GM18508 (cell line): ENCODE measurements around the gene MTHFD2L.
A peak's percentile ranks its signal among the peaks of the same experiment; 100 is the strongest.
"Not testable (repeated sequence)": the region's sequence is repeated elsewhere in the genome, so short reads cannot be mapped to it uniquely, and the experiment has no call there.

Experiments used
- ATAC-seq: cut with Tn5 transposase; IDR thresholded peaks from one replicate; pipeline ENCODE4 v1.9.1; 2021; ENCODE audit warnings: moderate number of reproducible peaks; ENCODE audit not compliant: insufficient read depth, unreplicated experiment

Gene MTHFD2L

DNA sequence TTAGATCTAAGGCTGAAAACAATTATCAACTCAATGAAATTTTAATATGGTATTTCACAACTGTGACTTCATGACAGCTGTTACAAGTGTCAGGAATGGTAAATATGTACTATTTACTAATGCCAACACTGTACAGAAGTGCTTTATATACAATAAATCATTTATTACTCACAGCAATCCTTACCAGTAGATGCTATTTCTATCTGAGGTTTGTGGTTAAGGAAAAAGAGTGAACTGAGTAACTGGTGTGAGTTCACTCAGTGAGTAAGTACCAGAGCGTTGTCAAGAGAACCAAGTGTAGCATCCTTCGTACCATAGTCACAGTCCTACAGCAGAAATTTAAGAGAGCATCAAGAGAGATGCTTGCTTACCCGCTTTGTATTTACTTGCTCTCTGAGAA, 23.3 kb downstream of the MTHFD2L start:
- ATAC-seq, result no peak

DNA sequence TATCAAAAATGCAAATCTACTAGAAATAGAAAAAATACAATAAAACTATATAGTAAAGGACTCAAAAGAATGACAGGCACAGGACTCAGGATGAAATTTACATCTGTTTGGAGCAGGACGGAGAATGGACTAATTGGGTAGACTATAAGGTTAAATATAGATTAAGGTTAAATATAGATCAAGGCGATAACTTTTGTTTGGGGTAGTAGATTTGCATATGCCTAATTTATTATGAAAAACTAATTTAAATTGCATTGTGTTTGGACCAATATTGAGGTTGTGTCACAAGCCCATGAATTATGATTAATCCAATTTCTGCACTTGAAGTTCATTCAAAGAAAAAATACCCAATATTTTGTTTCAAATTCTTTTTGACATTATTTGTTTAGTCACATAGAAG, 31.0 kb downstream of the MTHFD2L start:
- ATAC-seq, result no peak

DNA sequence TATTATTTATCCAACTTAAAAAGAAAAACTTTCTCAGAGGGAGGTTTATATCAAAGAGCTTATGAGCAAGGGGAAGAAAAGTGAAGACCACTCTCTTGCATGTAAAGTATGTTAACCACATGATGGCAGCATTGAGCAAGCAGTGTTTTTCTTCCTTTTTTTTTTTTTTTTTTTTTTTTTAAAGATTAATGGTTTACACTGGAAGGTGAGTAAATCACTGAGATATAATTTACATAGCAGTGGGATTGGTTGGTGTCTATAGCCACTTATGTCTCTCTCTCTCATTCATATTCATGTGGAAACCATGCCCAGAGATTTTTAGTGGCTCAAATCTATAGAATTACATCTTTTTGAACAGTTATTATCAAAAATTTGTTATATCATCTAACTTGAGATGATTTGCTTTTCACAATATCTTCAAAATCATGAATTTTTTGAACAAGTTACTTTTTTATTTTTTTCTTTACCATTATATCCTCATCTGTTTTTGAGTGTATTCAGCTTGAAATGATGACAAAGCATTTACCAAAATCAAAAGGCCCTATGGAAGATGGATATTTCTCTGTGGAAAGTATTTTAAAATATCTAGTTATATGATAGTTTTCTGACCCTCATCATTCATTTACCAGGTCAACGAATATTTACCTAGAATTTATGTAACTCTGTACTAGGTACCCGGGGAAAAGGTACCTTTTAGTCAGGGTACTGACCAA, 31.6 kb downstream of the MTHFD2L start:
- ATAC-seq, result no peak

DNA sequence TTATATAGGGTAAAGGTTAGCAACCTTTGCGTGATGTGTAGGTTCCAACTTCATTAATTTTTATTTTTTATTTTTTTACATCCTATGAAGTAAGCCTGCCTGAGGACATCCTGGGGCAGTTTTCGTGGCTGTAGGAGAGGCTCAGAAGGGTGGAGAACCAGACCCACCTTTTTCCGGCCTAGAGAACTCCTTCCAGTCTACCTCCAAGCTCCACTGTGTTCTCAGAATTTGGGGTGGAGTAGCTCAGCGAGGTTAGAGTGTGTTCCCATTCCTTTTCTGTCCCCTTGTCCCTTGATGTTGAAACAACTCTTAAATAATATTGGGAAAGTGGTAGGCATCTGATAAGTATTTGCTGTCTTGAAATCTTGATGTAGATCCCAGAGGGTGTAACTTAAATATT, 32.4 kb downstream of the MTHFD2L start:
- no peak for ATAC-seq

DNA sequence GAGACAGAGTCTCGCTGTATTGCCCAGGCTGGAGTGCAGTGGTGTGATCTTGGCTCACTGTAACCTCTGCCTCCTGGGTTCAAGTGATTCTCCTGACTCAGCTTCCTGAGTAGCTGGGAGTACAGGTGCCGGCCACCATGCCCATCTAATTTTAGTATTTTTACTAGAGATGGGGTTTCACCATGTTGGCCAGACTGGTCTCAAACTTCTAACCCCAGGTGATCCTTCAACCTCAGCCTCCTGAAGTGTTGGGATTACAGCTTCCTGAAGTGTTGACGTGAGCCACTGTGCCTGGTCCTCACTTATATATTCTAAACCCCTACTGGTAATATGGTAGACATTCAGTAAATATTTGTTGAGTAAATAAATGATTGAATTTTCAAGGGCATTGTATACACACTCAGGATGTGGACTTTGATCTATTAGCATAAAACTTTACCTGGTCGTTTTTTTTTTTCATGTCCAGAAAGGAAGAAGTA, 33.0 kb downstream of the MTHFD2L start:
- no peak for ATAC-seq

DNA sequence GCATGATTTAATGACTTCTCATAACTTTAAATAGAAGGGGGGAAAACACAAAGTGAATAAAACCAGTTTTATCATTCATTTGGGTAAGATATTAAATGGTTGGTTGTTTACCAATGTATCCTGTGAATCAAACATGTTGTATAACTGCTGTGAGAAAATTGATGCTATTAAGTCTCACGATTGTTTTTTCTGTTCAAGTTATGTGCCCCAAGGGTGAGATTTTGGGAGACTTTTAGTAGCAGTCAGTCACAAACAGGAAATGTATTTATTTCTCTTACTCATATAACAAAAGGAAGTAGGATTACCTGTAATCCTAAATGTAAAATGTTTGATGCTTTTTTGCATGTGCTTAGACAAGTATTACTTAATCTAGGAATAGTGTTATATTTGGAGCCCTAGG, 39.2 kb downstream of the MTHFD2L start:
- no peak for ATAC-seq

DNA sequence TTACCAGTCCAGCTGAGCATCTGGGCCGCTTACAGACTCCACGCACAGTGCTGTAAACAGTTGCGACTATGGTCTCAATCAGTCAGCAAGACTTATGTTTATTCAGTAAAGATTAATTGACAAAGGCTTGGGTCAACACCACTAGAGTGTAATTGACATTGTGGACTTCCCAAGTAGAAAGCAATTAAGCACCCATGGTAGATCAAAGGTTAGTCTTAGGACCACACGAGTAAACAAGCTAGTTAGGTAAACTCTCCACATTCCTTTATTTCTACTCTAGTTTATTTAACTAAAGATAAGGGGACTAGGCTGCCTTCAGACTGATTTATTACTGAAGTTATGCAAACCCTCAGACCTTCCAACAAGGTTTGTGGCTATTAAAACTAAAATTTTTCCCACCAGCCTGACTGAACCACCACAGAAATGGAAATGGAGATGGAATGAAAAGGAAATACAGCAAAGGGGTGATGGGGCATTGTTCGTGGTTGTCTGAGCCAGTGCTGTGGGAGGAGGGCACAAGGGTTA, 44.2 kb downstream of the MTHFD2L start:
- no peak for ATAC-seq

DNA sequence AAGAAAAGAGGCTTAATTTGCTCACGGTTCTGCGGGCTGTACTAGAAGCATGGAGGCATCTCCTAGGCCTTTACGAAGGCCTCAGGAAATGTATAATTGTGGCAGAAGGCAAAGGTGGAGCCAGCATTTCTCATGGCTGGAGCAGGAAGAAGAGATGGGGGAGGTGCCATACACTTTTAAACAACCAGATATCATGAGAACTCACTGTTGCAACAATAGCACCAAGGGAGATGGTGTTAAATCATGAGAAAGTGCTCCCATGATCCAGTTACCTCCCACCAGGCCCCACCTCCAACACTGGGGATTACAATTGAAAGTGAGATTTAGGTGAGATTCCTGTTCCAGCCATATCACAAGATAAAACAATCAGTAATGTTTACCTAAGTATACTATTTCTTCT, 45.5 kb downstream of the MTHFD2L start:
- no peak for ATAC-seq

DNA sequence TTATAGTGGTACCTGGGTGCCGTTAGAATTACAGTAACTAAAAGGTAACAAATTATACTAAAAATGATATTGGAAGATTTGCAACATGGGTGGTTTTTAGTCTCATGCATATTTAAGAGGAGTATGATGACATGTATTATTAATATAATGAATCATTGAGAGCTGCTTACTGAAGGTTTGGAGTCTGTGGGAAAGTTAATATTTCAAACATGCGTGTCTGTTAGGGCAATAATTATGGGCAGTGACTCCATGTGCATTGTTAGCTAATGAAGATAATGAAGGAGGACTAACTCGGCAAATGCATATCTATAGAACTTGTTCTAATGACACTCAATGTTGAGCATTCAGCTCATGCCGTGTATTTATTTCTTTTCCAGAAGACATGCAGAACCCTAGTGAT, 47.1 kb downstream of the MTHFD2L start:
- ATAC-seq, result no peak

DNA sequence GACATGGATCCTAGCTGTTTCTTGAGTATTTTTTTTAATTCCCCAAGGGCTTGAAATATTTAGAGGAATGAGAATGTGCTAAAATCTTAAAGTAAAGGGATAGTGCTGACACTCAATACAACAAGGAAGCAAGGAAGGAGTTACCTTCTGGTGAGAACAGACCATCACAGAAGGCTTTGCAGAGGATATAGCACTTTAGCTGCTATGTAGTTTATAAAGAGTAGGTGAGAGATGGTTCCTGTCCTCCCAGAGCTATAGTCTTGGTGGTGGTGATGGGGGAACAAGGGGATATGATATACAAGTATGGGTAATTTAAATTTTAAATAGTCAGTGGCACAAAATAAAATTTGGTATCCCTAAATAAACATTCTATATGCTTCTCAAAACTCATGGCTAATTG, 47.6 kb downstream of the MTHFD2L start:
- ATAC-seq, result no peak

DNA sequence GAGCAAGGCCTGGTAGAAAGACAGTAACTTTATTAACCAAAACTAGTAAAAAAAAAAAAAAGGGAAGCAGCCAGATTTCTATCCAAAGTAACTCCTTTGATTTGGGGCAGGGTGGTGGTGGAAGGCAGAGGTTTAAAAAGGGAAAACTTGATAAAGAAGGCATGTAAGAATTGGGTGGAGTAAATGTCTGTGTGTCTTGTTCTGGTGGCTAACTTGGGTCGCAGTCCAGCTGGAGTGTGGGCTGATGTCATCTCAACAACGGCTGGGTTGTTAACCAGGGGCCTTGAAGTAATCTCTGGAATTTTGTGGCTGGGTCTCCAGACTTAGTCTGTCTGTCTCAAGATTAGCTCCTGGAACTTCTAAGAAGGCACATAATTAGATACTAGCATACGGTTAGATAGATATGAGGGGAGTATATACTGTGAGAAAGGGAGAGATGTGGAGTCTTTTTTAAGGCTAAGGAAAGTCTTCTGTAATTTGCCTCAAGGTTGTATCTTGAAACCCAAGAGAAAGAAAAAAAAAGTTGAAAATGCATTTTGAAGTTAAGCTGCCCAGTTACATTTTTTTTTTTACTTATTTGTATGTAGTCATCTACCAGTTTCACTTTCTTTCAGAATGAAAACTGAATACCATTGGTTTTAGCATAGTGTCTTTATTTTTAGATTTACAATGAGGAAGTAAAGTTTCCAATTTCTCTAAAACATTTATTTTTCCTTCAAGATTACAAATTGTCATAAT, 48.3 kb downstream of the MTHFD2L start:
- peak; percentile 79 for ATAC-seq

DNA sequence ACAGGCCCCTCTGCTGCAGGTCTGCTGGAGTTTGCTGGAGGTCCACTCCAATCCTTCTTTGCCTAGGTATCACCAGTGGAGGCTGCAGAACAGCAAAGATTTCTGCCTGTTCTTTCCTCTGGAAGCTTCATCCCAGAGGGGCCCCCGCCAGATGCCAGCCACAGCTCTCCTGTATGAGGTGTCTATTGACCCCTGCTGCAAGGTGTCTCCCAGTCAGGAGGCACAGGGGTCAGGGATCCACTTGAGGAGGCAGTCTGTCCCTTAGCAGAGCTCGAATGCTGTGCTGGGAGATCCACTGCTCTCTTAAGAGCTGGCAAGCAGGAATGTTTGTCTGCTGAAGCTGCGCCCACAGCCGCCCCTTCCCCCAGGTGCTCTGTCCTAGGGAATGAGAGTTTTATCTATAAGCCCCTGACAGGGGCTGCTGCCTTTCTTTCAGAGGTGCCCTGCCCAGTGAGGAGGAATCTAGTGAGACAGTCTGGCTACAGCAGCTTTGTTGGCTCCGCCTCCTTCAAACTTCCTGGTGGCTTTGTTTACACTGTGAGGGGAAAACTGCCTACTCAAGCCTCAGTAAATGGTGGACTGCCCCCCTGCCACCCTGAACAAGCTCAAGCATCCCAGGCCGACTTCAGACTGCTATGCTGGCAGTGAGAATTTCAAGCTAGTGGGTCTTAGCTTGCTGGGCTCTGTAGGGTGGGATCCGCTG, 56.7 kb downstream of the MTHFD2L start:
- ATAC-seq, result not testable (repeated sequence)

DNA sequence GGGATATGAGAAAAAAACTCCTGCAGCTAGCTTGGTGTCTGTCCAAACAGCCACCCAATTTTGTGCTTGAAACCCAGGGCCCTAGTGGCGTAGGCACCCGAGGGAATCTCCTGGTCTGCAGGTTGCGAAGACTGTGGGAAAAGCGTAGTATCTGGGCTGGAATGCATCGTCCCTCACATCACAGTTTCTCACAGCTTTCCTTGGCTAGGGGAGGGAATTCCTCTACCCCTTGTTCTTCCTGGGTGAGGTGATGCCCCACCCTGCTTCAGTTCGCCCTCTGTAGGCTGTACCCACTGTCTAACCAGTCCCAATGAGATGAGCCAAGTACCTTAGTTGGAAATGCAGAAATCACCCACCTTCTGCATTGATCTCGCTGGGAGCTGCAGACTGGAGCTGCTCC, 57.3 kb downstream of the MTHFD2L start:
- ATAC-seq, result not testable (repeated sequence)

DNA sequence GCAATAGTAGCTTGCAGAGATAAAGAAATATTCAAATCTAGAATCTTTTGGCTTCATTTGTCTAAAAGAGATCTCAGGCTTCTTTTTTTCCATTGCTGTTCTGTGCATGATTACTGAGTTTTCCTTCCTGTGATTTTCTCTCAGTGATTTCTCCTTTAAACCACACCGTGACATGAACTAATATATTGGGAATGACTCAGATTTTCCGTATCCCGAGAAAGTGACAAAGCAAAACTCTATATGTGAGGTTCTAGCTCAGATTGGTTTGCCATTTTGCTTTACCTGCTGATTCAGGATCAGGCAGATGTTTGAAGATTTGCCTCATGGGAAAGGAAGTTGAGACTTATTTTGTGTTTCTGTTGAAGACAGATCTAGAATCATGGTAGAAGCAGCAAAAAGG, 59.4 kb downstream of the MTHFD2L start:
- ATAC-seq, result no peak

DNA sequence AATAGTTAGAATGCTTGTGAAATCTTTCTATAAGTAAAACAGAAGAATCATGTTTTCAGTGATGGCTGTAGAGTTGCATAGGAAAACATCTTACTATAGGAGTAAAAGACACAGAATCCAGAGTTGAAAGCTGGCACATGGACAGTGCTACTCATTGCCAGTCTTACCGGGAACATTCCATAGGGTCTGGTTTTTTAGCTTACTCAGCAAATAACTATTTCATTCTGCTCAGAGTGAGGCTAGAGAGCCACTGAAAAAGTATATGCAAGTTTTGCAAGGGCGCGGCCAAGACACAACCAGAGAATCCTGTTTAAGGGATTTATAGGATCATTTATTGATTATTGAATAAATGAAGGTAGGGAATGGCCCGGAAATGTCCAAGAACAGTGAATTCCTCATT, 60.3 kb downstream of the MTHFD2L start:
- ATAC-seq, result no peak

DNA sequence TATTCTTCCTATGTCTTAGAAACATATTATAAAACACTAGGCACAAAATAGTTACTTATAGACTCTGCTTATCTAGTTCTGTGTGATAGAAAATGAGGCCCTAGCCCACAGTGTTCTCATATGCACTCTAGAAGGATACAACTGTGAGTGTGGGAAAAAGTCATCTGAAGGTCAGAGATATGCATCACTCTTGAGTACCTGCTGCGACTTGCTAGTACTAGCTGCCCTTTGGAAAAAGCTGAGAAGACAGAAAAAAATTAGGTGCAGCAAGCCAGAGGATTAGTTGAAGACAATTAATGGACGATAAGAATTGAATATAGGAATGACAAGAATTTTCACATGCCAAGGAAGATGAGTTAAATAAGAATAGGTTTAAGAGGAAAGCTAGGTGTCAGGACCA, 61.3 kb downstream of the MTHFD2L start:
- no peak for ATAC-seq

DNA sequence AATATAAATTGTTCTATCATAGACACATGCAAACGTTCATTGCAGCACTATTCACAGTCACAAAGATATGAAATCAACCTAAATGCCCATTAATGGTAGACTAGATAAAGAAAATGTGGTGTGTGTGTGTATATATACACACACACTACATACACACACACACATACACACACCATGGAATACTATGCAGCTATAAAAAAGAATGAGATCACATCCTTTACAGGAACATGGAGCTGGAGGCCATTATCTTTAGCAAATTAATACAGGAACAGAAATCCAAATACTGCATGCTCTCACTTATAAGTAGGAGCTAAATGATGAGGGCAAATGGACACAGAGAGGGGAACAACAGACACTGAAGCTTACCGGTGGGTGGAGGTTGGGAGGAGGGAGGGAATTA, 65.2 kb downstream of the MTHFD2L start:
- ATAC-seq, result no peak

DNA sequence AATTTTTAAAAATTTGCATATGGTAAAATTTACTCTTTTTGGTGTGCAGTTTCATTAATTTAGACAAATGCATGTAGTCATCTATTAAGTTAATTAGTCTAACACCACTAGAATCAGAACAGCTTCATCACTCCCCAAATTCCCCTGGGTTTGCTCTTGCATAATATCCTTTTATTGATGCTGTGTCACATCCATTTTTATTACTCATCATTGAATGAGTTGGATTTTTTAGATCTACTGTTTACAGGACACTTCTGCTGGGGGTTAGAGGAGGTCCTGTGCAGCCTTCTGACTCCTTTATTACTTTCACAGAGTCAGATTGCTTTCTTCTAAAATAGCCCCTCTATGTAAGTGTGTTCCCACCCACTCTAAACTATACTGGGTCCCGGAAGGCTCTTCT, 65.9 kb downstream of the MTHFD2L start:
- no peak for ATAC-seq

DNA sequence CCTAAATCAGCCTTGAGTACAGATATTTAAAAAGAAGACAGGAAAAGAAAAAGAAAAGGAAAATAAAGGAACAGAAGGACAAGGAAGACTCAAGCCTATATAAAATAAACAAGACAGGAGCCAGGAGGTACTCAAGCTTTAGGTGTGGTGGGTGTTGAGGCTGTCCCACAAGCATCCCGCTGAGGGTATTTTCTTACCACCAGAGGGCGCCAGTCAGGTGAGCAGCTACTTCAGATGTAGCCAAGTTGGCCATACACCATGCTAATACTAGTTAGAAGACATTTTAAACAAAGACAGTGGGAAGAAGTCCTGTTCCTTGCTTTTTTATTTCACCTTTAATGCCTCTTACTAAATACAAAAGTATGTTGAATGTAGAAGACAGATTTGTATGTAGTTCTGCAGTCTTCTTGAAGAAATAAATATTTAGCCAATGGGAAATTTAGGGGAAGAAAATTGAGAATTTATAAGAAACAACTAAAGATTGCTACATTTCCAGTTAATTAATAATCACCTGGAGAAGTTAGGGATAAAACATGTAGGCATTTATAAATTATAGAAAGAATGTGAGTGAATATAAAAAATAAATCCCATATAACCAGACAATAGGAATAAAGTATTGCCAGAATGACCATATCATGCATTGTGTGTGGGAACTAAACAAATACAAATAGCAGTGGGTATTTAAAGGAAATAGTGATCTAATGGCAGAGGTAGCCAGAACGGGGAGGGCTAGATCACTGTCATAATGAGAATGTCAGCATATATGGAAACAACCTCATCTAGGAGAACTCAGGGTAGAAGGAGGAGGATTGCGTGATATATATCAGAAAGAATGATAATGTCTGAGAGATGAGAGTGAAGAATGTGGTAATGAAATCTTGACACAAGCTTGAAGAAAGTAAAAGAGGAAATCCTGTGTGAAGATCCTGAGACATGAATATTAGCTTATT, 71.0 kb downstream of the MTHFD2L start:
- ATAC-seq, result peak; percentile 85

DNA sequence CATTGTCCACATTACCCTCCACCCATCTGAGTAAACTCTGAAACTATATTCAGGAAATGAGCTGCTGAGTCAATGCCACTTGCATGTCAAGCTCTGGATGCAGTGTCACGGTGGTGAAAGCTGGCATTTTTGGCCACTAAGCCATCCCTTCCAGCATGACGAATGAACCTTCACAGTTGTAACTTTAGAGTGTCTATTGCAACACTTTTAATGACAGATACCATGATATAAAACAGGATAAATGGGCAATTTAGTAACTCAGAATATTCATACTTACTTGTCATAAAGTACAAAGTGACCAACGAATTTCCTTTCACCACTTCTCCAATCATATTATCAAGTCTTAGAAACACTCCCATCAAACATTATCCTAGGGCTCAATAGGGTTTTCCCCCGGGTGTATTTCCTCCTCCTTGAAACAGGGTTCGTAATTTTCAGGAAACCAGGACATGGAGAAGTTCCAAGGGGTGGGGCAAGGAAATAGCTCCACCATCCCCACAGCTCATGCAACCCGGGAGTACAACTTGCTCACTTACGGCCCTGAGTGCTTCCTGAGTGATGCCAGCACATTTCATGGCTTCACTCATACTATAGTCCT, 73.1 kb downstream of the MTHFD2L start:
- ATAC-seq, result no peak
